Activated CD4-positive, alpha-beta T cell treated with anti-CD3 and anti-CD28 coated beads for 24 hours (primary cell): ENCODE measurements around the gene C11orf65.

Experiments used
- DNase-seq, 2 donors: peaks; one replicate each; pipeline ENCODE4 v3.0.0-alpha.2; 2020; ENCODE audit warnings: low read depth in 2 of 2

Gene C11orf65

GRCh38 chr11:108370990-108371389 lies 96.3 kb downstream of the C11orf65 start:
- no peak for DNase-seq

GRCh38 chr11:108370315-108370714 lies 97.0 kb downstream of the C11orf65 start:
- DNase-seq, result no peak

- no peak for DNase-seq
These were observed 98.3 kb downstream of the C11orf65 start for GRCh38 chr11:108369064-108369463.

GRCh38 chr11:108368134-108368533 lies 99.2 kb downstream of the C11orf65 start:
- DNase-seq, result no peak

- DNase-seq, result no peak
These were observed 103.2 kb downstream of the C11orf65 start for GRCh38 chr11:108364159-108364558.

- DNase-seq, result no peak
These were observed 115.9 kb downstream of the C11orf65 start for GRCh38 chr11:108351468-108351867.

GRCh38 chr11:108346451-108346850 lies 120.9 kb downstream of the C11orf65 start:
- DNase-seq, result no peak

- DNase-seq, result no peak
These were observed 121.6 kb downstream of the C11orf65 start for GRCh38 chr11:108345767-108346166.

GRCh38 chr11:108343714-108344113 lies 123.6 kb downstream of the C11orf65 start:
- DNase-seq, result no peak

GRCh38 chr11:108341654-108342053 lies 125.7 kb downstream of the C11orf65 start:
- no peak for DNase-seq

- no peak for DNase-seq
These were observed 126.4 kb downstream of the C11orf65 start for GRCh38 chr11:108340973-108341372.

- no peak for DNase-seq
These were observed 128.6 kb downstream of the C11orf65 start for GRCh38 chr11:108338750-108339149.

GRCh38 chr11:108333403-108333899 lies 133.9 kb downstream of the C11orf65 start:
- DNase-seq, result no peak
